ENCODE measurements around the gene CBX7. TPM values are rescaled to one million over a fixed set of nuclear protein-coding genes. Genes with fewer than 3 reads are reported as not detected.

CBX7 gene
- total and polyA plus RNA-seq, 2 of the 4 experiments (the other 2 are of a cell fraction), result 0.90 to 3.6 TPM

DNA sequence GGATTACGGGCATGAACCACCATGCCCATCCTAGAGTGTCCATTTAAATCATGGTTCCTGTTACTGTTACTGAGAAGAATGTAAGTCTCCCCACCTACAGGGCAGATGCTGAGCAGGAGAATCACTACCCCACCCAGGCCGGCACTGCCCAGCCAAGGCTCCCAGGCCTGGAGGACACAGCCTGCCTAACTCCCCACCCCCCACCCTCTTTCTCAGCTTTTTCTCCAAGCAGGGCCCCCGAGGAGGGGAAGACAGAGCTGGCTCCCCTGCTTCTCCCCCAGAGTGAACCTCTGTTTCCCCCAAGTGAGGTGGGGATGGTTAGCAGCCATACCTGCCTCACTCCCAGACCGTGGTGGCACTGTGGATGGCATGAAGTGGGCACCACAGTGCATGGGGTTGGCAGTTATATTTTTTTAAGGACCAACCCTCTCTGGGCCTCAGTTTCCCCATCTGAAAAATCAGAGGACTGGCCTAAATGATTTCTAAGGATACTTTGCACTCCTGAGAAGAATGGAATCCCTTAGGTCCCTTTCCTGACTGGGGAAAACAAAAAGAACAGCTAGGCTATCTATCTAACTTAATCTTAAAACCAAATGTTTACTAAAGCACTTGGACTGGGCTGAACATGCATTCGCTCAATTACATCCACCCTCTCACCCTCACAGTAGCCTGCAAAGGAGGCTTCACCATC lies 5.0 kb downstream of the CBX7 start:
- no peak overlapping the region for H3K4ac ChIP-seq (ENCODE audit: low read depth, low read length)
- TF ChIP-seq, protein P1, sequence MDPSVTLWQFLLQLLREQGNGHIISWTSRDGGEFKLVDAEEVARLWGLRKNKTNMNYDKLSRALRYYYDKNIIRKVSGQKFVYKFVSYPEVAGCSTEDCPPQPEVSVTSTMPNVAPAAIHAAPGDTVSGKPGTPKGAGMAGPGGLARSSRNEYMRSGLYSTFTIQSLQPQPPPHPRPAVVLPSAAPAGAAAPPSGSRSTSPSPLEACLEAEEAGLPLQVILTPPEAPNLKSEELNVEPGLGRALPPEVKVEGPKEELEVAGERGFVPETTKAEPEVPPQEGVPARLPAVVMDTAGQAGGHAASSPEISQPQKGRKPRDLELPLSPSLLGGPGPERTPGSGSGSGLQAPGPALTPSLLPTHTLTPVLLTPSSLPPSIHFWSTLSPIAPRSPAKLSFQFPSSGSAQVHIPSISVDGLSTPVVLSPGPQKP (IDR thresholded peaks at IDR 0.05; ENCODE audit: borderline replicate concordance, low read depth, low read length), result no peak
- H4K91ac ChIP-seq (ENCODE audit: insufficient read depth, low read depth, low read length), result no peak overlapping the region
- no peak overlapping the region for H2BK20ac ChIP-seq (ENCODE audit: low read depth, low read length)
- H2AFZ ChIP-seq (replicated peaks; ENCODE audit: low read length, poor library complexity), result no peak overlapping the region
- dilution Hi-C loops (cut with HindIII; ENCODE audit: low sequenced_read_pairs, unreplicated experiment), result no loop called here
- in situ Hi-C loops (cut with MboI; ENCODE audit: low sequenced_read_pairs), result no loop called here
- H3K27me3 ChIP-seq (ENCODE audit: control insufficient read depth, insufficient read depth, low read length), result no peaks in the 10 kb centered on the region
- H2BK5ac ChIP-seq (ENCODE audit: low read depth, low read length, poor library complexity, severe bottlenecking), result no peak overlapping the region
- no peak overlapping the region for H3K23ac ChIP-seq (ENCODE audit: low read depth, low read length)
- no peaks in the 10 kb centered on the region for H4K20me1 ChIP-seq (ENCODE audit: insufficient read depth, low read length)
- no CpG with 5 or more reads among the region's 5 CpGs for WGBS, 2 experiments (ENCODE audit: extremely low coverage in 2 of 2, insufficient read length in 1 of 2)
- H4K5ac ChIP-seq (ENCODE audit: low read depth, low read length), result no peak overlapping the region
- no peak overlapping the region for H3K14ac ChIP-seq (replicated peaks; ENCODE audit: low read depth, low read length)
- BruUV-seq (replicated peaks), result no TSS peak
- H2AK5ac ChIP-seq (ENCODE audit: low read depth, low read length), result no peak overlapping the region
- H3K79me1 ChIP-seq (ENCODE audit: low read depth in 1 of 2, low read length in 2 of 2), result peaks cover 0 to 2% of the 10 kb centered on the region in 2 experiments; a peak in 2 of 4 replicates
- no peak overlapping the region for H3K4me2 ChIP-seq (ENCODE audit: low read depth, low read length)
- H2BK15ac ChIP-seq (ENCODE audit: low read depth, low read length), result no peak overlapping the region
- DNase-seq (no peak), ATAC-seq (ENCODE audit: low read depth) (no peak)
- H3K4me1 ChIP-seq (ENCODE audit: control insufficient read depth, insufficient read depth, low read length), result peaks cover 10% of the 10 kb centered on the region
- ChIA-PET POLR2A (ENCODE audit: unreplicated experiment) (no interaction called here), CTCF (no interaction called here)
- H3K27ac ChIP-seq (ENCODE audit: insufficient read depth, low read length), result no peak overlapping the region
- intact Hi-C loops (cut with micrococcal nuclease), result no loop called here
- H4K8ac ChIP-seq (ENCODE audit: low read depth in 2 of 2, low read length in 2 of 2), result no peak overlapping the region
- no peak overlapping the region for H2AK9ac ChIP-seq (replicated peaks; ENCODE audit: low read depth, low read length, poor library complexity)
- no peak overlapping the region for H3K18ac ChIP-seq (ENCODE audit: low read depth, low read length)
- H3K56ac ChIP-seq (ENCODE audit: extremely low read depth, insufficient read depth, low read length), result no peak overlapping the region
- H3K36me3 ChIP-seq (ENCODE audit: control insufficient read depth, insufficient read depth, low read length), result 0 out of 2 replicates have a peak, but pooled peaks cover 2% of the 10 kb centered on the region
- no peak overlapping the region for H3K9ac ChIP-seq (ENCODE audit: low read depth, low read length)
- H3K9me1 ChIP-seq (ENCODE audit: insufficient read depth, low read length), result no peaks in the 10 kb centered on the region
- no peaks in the 10 kb centered on the region for H3K9me3 ChIP-seq (ENCODE audit: control insufficient read depth, insufficient read depth, low read length)
- H2BK120ac ChIP-seq (ENCODE audit: low read depth, low read length), result no peak overlapping the region
- H3K4me3 ChIP-seq (ENCODE audit: insufficient read depth, low read depth, low read length), result no peak overlapping the region

Measured in IMR-90 (cell line).